ENCODE results near the gene C22orf42. TPM values are rescaled to one million over a fixed set of nuclear protein-coding genes. Genes with fewer than 3 reads are reported as not detected.

The C22orf42 gene
- total RNA-seq, 1 donor, result not detected

DNA sequence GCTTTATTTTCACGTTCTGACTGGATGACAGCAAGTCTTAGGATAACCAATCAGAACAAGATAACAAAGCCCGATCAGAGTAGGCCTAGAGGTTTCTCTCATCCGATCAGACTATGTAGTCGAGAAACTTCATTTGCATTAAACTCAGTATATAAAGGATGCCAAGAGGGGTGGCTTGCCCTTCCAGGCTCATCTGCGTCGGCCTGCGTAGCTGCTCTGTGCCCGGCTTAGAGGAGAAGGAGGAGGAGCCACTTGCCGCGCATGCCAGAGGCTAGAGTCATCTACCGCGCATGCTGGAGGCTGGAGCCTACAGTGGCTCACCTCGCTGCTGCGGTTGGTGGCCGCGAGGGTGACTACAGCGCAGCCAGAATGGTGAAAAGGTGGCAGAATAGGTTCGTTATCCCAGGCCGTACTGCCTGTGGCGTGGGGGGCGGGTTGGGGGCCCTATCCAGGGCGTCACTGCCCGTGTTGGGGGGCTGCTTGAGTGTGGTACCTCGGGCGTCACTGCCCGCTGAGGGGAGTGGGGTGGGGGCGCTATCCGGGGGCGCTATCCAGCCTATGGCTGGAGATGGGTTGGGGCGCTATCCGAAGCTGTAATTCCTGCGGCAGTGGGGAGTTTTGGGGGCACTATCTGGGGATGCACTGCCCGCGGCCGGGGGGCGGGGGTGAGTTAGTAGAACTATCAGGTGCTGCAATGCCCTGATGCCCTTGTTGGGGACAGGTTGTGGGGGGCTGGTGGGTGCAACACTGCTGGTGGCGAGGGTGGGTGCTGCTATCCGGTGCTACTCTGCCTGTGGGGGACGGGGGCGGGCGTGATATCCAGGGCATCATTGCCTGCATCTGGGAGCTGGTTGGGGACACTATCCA, 46.0 kb upstream of the C22orf42 start, which contains the start of gene RFPL2:
Gene RFPL2, minus strand, starts transcription at position 218 of the 867 bp plus-strand sequence. CDS start 2,622 bp downstream, outside the sequence.
- peak; percentile 9 for DNase-seq (ENCODE audit: low read depth)
- TF ChIP-seq CTCF (IDR thresholded peaks at IDR 0.05; ENCODE audit: insufficient read depth, low read length), result no peak
- H3K4me3 ChIP-seq (ENCODE audit: low read depth, low read length), result no peak within 1 kb of the TSS

GRCh38 chr22:32204040-32204855, 45.1 kb upstream of the C22orf42 start:
- DNase-seq (ENCODE audit: low read depth), result peak; percentile 0
- no peak overlapping the region for H3K4me3 ChIP-seq (ENCODE audit: low read depth, low read length)
- TF ChIP-seq CTCF (IDR thresholded peaks at IDR 0.05; ENCODE audit: insufficient read depth, low read length), result no peak

DNA sequence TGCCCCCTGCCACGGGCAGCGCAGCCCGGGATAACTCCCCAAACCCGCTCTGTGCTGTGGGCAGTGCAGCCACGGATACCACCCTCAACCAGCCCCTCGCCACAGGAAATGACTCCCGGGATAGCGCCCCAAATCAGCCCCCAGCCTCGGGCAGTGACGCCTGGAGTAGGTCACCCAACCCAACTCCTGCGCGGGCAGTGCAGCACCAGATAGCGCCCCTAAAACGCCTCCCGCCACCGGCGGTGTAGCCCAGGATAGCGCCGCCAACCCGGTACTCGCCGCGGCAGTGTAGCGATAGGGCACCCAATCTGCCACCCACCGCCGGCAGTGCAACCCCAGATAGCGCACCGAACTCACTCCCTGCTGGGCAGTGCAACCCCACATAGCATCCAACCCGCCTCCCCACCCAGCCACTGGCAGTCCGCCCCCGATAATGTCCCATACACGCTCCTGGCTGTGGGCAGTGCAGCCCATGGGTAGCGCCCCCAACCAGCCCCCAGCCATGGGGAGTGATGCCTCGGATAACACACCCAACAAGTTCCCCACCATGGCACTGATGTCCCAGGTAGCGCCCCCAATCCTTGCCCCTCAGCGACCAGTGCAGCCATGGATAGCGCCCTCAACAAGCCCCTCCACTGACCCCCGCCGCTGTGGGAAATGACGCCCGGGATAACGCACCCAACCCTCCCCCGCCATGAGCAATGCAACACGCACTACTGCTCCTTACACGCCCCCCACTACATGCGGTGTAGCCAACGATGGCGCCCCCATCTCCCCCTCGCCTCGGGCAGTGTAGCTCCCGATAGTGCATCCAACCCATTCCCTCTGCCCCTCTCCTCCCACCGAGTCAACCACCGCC, 44.3 kb upstream of the C22orf42 start:
- DNase-seq (ENCODE audit: low read depth), result no peak
- no peak overlapping the region for H3K4me3 ChIP-seq (ENCODE audit: low read depth, low read length)
- no peak for TF ChIP-seq CTCF (IDR thresholded peaks at IDR 0.05; ENCODE audit: insufficient read depth, low read length)

DNA sequence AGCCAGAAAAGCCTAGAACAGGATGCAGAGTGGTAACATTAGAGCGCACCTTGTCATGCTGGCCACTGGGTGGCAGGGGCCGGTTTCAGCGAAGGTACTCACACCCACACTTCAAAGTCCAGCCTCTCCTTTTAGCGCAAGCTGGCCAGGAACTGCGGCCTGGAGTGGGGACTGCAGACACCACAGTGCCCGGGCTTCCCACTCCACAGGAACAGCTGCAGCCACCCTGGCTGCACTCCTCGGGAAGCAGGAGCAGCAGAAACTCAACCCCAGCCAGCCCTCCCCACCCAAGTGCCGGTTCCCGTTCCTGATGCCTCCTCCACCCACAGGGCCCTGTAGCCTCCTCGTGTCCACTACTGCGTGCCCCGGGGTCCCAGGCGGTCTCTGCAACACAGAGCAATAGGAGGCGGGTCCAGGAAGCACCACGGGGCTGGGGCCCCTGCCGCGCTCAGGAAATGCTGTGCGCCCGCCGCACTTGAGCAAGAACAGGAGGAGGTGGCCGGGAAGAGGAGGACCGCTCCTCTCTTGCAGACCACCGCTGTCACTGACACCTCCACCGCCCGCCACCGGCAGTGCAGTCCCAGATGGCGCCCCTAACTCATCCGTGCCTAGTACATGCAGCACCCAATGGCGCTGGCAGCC, 43.6 kb upstream of the C22orf42 start:
- H3K4me3 ChIP-seq (ENCODE audit: low read depth, low read length), result no peak overlapping the region
- TF ChIP-seq CTCF (IDR thresholded peaks at IDR 0.05; ENCODE audit: insufficient read depth, low read length), result peak; percentile 52
- peak; percentile 15 for DNase-seq (ENCODE audit: low read depth)

DNA sequence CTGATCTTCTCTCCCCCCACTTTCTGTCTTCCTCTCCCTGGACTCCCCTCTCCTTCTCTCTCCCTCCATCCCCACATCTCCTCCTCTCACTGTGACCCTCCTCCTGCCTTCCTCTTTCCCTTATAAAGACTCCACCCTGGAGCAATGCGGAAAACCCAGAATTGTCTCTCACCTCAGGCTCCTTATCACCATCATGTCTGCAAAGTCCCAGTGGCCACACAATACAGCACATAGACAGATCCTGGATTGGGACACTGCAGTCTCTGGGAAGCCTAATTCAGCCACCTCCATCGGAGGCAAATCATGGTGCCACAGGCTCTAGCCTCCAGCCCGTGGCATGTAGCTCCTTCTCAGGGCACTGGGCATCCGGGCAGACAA, 43.0 kb upstream of the C22orf42 start:
- no peak for DNase-seq (ENCODE audit: low read depth)
- no peak for TF ChIP-seq CTCF (IDR thresholded peaks at IDR 0.05; ENCODE audit: insufficient read depth, low read length)
- H3K4me3 ChIP-seq (ENCODE audit: low read depth, low read length), result no peak overlapping the region

- no peak for DNase-seq (ENCODE audit: low read depth)
- H3K4me3 ChIP-seq (ENCODE audit: low read depth, low read length), result no peak overlapping the region
- no peak for TF ChIP-seq CTCF (IDR thresholded peaks at IDR 0.05; ENCODE audit: insufficient read depth, low read length)
Measured at GRCh38 chr22:32200752-32201151, 41.6 kb upstream of the C22orf42 start.

All from fibroblast of the aortic adventitia (primary cell).